HEK293 (cell line): Measurements from ENCODE around the gene TNFSF13B.

Experiments
- CTCF ChIA-PET: fragments of 350-600 bp; formaldehyde crosslinking; extraction: SDS; loops from one replicate; lab custom pipeline; 2021; ENCODE audit warnings: antibody characterized with exemption; lab: Yijun Ruan, JAX
- POLR2A ChIA-PET: fragments of 300-600 bp; formaldehyde crosslinking; extraction: SDS; loops from one replicate; lab custom pipeline; 2020; ENCODE audit warnings: antibody characterized with exemption, inconsistent platforms; lab: Yijun Ruan, JAX
- H3K27ac ChIP-seq: fragments of 200-500 bp; sonication (Bioruptor generic); 2 replicates; pipeline ENCODE4 v1.5.1; 2014; ENCODE audit warnings: low read depth, low read length, control low read depth, inconsistent platforms; ENCODE audit errors: extremely low read depth
- H3K36me3 ChIP-seq, 2 experiments: fragments of 200-500 bp in 1 of 2; sonication (Bioruptor generic) in 1 of 2; 1 replicate in 1 of 2; 2 replicates in 1 of 2; pipeline ENCODE4 v1.5.1; 2014 to 2017; ENCODE audit warnings: inconsistent platforms in 2 of 2, low read length in 2 of 2; ENCODE audit not compliant: control insufficient read depth in 2 of 2, insufficient read depth in 1 of 2
- H3K4me1 ChIP-seq: fragments of 200-500 bp; sonication (Bioruptor generic); 2 replicates; pipeline ENCODE4 v1.5.1; 2014; ENCODE audit warnings: mild to moderate bottlenecking, low read length, inconsistent platforms; ENCODE audit not compliant: control insufficient read depth, insufficient read depth
- H3K4me3 ChIP-seq: 2 replicates; pipeline ENCODE4 v1.5.1; 2011; ENCODE audit warnings: low read depth, mild to moderate bottlenecking, control low read depth, low read length, moderate library complexity
- H3K9me3 ChIP-seq: fragments of 200-500 bp; sonication (Bioruptor generic); 2 replicates; pipeline ENCODE4 v1.5.1; 2014; ENCODE audit warnings: low read depth, low read length, inconsistent platforms; ENCODE audit not compliant: control insufficient read depth, insufficient read depth
- FEZF1 ChIP-seq: fragments of 450-650 bp; formaldehyde crosslinking; IDR thresholded peaks from 2 replicates; pipeline ENCODE4 v1.5.1; 2016; ENCODE audit warnings: missing biosample characterization, missing genetic modification characterization
- HOXA7 ChIP-seq: sonication (generic); formaldehyde crosslinking; IDR thresholded peaks from 2 replicates; pipeline ENCODE4 v1.8.1; 2022; ENCODE audit warnings: missing genetic modification reagents, borderline replicate concordance
- IKZF3 ChIP-seq: fragments of 450-650 bp; IDR thresholded peaks from 2 replicates; pipeline ENCODE4 v1.5.0; 2018; ENCODE audit warnings: missing biosample characterization, mild to moderate bottlenecking, missing genetic modification characterization, moderate library complexity
- KLF7 ChIP-seq: fragments of 450-650 bp; formaldehyde crosslinking; IDR thresholded peaks from 2 replicates; pipeline ENCODE4 v1.5.1; 2016; ENCODE audit warnings: missing biosample characterization, missing genetic modification characterization, borderline replicate concordance
- MZF1 ChIP-seq: fragments of 450-650 bp; formaldehyde crosslinking; IDR thresholded peaks from 2 replicates; pipeline ENCODE4 v1.5.1; 2017; ENCODE audit warnings: missing biosample characterization, missing genetic modification characterization, borderline replicate concordance
- ZBTB48 ChIP-seq: fragments of 450-650 bp; formaldehyde crosslinking; IDR thresholded peaks from 2 replicates; pipeline ENCODE4 v1.5.1; 2016; ENCODE audit warnings: missing biosample characterization, missing genetic modification characterization
- ZNF23 ChIP-seq: fragments of 450-650 bp; formaldehyde crosslinking; IDR thresholded peaks from 2 replicates; pipeline ENCODE4 v1.5.1; 2016; ENCODE audit warnings: missing biosample characterization, missing genetic modification characterization, borderline replicate concordance
- ZNF266 ChIP-seq: fragments of 450-650 bp; formaldehyde crosslinking; IDR thresholded peaks from 2 replicates; pipeline ENCODE4 v1.5.1; 2016; ENCODE audit warnings: missing biosample characterization, missing genetic modification characterization, low read depth
- ZNF324 ChIP-seq: fragments of 450-650 bp; formaldehyde crosslinking; IDR thresholded peaks from 2 replicates; pipeline ENCODE4 v1.5.1; 2016; ENCODE audit warnings: missing biosample characterization, missing genetic modification characterization
- ZNF391 ChIP-seq: fragments of 450-650 bp; formaldehyde crosslinking; IDR thresholded peaks from 2 replicates; pipeline ENCODE4 v1.5.1; 2016; ENCODE audit warnings: low read depth, missing biosample characterization, missing genetic modification characterization, borderline replicate concordance
- ZNF423 ChIP-seq: fragments of 450-650 bp; formaldehyde crosslinking; IDR thresholded peaks from 2 replicates; pipeline ENCODE4 v1.5.1; 2016; ENCODE audit warnings: missing biosample characterization, missing genetic modification characterization
- ZNF510 ChIP-seq: fragments of 450-650 bp; formaldehyde crosslinking; IDR thresholded peaks from 2 replicates; pipeline ENCODE4 v1.5.1; 2018; ENCODE audit warnings: mild to moderate bottlenecking, missing genetic modification characterization, missing biosample characterization; ENCODE audit not compliant: insufficient replicate concordance
- ZNF837 ChIP-seq: fragments of 450-650 bp; formaldehyde crosslinking; IDR thresholded peaks from 2 replicates; pipeline ENCODE4 v1.5.1; 2016; ENCODE audit warnings: missing biosample characterization, missing genetic modification characterization
- ZNF843 ChIP-seq: fragments of 450-650 bp; formaldehyde crosslinking; IDR thresholded peaks from 2 replicates; pipeline ENCODE4 v1.5.1; 2016; ENCODE audit warnings: missing biosample characterization, missing genetic modification characterization
- TF ChIP-seq, protein P1 (sequence below): fragments of 450-650 bp; IDR thresholded peaks from 2 replicates; pipeline ENCODE4 v1.5.1; 2018; ENCODE audit warnings: missing biosample characterization, missing genetic modification characterization
- TF ChIP-seq, protein P2 (sequence below): fragments of 450-650 bp; formaldehyde crosslinking; optimal IDR thresholded peaks from 2 replicates; pipeline ENCODE3; 2016; ENCODE audit warnings: missing biosample characterization, mild to moderate bottlenecking, missing genetic modification characterization
- TF ChIP-seq, protein P3 (sequence below): fragments of 450-650 bp; formaldehyde crosslinking; IDR thresholded peaks from 2 replicates; pipeline ENCODE4 v1.5.1; 2016; ENCODE audit warnings: missing biosample characterization, missing genetic modification characterization
- TF ChIP-seq, protein P4 (sequence below): fragments of 450-650 bp; formaldehyde crosslinking; IDR thresholded peaks from 2 replicates; pipeline ENCODE4 v1.5.1; 2017; ENCODE audit warnings: missing biosample characterization, mild to moderate bottlenecking, missing genetic modification characterization, moderate library complexity

TNFSF13B gene

DNA sequence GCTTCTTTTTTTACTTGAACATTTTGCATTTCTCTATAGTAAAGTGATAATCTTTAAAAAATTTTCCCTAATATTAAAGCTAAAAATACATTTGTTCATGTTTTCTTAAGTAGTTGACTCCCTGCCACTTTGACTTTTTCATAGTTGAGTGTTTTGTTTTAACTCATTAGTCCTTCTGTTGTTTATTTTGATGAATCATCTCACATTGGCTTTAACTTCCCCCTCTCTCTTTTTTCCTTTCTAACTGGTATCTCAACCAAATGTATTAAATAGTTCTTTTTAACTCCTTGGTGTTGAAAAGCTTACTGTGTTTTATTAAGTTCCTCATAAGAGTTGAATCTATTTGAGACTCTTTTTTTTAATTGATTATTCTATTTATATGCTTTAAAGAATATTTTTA lies 2.8 kb downstream of the TNFSF13B start:
- POLR2A ChIA-PET: no interaction called here
- Histone ChIP-seq H3K36me3 (no peaks in the 10 kb centered on the region), H3K9me3 (no peaks in the 10 kb centered on the region), H3K4me1 (no peaks in the 10 kb centered on the region), H3K4me3 (no peak overlapping the region), H3K27ac (no peak overlapping the region)
- TF ChIP-seq, protein P1, sequence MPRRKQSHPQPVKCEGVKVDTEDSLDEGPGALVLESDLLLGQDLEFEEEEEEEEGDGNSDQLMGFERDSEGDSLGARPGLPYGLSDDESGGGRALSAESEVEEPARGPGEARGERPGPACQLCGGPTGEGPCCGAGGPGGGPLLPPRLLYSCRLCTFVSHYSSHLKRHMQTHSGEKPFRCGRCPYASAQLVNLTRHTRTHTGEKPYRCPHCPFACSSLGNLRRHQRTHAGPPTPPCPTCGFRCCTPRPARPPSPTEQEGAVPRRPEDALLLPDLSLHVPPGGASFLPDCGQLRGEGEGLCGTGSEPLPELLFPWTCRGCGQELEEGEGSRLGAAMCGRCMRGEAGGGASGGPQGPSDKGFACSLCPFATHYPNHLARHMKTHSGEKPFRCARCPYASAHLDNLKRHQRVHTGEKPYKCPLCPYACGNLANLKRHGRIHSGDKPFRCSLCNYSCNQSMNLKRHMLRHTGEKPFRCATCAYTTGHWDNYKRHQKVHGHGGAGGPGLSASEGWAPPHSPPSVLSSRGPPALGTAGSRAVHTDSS (tag by site-specific recombination): no peak
- TF ChIP-seq ZNF837 (tag by site-specific recombination): no peak
- CTCF ChIA-PET: no interaction called here

DNA sequence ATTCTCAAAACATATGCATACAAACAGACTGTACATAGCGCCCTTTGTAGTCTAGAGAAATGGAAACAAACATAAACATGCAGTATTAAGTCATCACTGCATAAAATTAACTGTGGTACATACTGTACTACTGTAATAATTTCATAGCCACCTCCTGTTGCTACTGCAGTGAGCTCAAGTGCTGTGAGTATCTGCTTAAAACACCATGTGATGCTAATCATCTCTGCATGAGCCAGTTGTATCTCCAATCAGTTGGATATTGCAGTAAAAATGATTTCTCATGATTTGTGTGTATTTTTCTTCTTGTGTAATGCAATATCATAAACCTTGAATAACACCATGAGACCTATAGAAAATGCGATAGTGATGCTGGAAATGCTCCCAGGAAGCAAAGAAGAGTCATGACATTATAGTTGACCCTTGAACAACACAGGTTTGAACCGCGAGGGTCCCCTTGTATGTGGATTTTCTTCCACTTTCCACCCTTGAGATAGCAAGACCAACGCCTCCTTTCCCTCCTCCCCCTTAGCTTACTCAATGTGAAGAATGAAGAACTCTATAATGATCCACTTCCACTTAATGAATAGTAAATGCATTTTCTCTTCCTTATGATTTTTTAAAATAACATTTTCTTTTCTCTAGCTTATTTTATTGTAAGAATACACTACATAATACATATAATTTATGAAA lies 4.1 kb downstream of the TNFSF13B start:
- POLR2A ChIA-PET: no interaction called here
- Histone ChIP-seq H3K9me3 (no peaks in the 10 kb centered on the region), H3K36me3 (no peaks in the 10 kb centered on the region)
- TF ChIP-seq ZNF843 (tag by site-specific recombination) (no peak), ZBTB48 (tag by site-specific recombination) (no peak), ZNF510 (tag by site-specific recombination) (no peak), ZNF266 (tag by site-specific recombination) (no peak), ZNF391 (no peak)
- TF ChIP-seq, all 188 proteins: peak for 0
- H3K27ac ChIP-seq: no peak overlapping the region
- no peak overlapping the region for H3K4me3 ChIP-seq
- CTCF ChIA-PET: interaction anchor here (0.6 kb wide), 1 partner anchor 58 kb away, joined by 3 read pairs; no protein-coding TSS in a partner anchor
- no peaks in the 10 kb centered on the region for H3K4me1 ChIP-seq

DNA sequence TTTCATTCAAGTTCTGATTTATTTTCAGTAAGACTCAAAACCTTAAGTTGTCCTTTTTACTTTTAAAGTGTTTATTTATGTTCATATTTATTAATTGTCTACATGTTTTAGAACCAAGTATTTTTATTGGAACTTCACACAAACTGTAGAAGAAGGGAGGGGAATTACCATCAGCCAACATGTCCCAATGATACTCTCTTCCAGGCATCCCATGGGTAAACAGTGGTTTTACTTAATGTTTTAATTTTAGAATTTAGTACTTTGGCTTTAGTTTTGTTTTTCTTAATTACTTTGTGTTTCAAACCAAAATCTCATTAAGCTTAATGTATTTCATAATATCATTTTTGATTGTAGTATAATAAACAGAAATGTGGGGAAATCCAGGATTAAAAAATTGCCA lies 5.2 kb downstream of the TNFSF13B start:
- Histone ChIP-seq H3K36me3 (no peaks in the 10 kb centered on the region), H3K9me3 (no peaks in the 10 kb centered on the region), H3K27ac (no peak overlapping the region), H3K4me3 (no peak overlapping the region), H3K4me1 (no peaks in the 10 kb centered on the region)
- ChIA-PET CTCF (no interaction called here), POLR2A (no interaction called here)
- TF ChIP-seq FEZF1 (tag by site-specific recombination) (no peak), KLF7 (no peak), ZNF324 (no peak), ZNF23 (tag by site-specific recombination) (no peak), HOXA7 (no peak), MZF1 (no peak), IKZF3 (no peak), ZNF423 (tag by site-specific recombination) (no peak)
- TF ChIP-seq, protein P2, sequence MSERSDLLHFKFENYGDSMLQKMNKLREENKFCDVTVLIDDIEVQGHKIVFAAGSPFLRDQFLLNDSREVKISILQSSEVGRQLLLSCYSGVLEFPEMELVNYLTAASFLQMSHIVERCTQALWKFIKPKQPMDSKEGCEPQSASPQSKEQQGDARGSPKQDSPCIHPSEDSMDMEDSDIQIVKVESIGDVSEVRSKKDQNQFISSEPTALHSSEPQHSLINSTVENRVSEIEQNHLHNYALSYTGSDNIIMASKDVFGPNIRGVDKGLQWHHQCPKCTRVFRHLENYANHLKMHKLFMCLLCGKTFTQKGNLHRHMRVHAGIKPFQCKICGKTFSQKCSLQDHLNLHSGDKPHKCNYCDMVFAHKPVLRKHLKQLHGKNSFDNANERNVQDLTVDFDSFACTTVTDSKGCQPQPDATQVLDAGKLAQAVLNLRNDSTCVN (tag by site-specific recombination): no peak
- TF ChIP-seq, protein P3, sequence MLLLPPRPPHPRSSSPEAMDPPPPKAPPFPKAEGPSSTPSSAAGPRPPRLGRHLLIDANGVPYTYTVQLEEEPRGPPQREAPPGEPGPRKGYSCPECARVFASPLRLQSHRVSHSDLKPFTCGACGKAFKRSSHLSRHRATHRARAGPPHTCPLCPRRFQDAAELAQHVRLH: no peak
- TF ChIP-seq, protein P4, sequence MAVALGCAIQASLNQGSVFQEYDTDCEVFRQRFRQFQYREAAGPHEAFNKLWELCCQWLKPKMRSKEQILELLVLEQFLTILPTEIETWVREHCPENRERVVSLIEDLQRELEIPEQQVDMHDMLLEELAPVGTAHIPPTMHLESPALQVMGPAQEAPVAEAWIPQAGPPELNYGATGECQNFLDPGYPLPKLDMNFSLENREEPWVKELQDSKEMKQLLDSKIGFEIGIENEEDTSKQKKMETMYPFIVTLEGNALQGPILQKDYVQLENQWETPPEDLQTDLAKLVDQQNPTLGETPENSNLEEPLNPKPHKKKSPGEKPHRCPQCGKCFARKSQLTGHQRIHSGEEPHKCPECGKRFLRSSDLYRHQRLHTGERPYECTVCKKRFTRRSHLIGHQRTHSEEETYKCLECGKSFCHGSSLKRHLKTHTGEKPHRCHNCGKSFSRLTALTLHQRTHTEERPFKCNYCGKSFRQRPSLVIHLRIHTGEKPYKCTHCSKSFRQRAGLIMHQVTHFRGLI (tag by site-specific recombination): no peak
